Right kidney (tissue), 1 donor: ENCODE data around the gene MAP2K7.

Experiments
- DNase-seq: peaks from one replicate; pipeline ENCODE4 v3.0.0-alpha.2; 2016

The MAP2K7 gene

DNA sequence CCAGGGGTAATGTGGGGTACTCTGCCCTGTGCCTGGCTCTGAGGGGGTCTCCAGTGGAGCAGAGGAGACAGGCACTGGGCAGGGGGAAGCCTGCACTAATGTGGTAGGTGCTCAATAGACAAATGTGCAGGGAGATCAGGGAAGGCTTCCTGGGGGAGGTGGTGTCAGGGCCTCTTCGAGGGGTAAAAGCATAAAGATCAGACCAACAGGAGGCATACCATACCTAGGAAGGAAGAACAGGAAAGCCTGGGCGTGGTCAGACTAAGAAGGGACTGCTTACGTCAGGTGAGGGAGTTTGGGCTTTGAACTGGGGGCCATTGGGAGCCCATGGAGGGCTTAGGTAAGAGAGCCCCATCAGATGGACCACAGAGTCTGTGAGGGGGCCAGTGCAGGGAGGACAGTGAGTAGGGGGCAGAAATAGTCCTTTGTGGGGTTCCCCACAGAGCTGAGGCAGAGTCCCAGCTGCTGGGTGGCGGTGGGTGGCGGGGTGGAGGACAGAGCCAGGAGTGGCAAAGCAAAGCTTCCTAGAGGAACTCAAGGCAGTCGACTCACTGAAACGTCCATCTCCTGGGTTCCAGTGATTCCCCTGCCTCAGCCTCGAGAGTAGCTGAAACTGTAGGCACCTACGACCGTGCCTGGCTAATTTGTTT is 38.3 kb upstream of the MAP2K7 start:
- no peak for DNase-seq

DNA sequence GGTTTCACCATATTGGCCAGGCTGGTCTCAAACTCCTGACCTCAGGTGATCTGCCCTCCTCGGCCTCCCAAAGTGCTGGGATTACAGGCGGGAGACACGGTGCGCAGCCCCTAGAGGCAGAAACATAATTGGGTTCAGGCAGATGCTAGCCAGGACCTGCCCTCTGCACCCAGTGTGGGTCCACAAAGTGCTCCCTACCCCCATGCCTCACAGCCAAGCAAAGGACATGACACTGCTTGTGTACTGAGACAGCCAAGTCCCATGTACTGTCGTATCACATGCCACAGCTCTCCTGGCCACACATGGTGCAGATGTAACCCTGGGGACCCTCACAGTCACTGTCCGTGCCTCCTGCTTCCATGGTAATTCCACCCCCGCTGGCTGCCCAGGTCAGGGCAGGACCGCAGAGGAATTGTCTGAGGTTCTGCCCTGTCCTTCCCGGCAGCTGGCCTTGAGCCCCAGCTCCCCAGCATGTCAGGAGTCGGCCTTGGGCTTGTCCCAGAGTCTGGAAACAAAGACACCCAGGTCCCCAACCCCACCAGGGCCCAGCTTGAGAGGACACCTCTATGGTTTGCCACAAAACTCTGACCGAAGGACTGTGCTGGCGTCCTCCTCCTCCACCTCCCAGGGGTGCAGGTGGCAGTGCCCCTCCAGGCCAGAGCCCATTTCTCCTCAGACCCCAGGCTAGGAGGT is 37.1 kb upstream of the MAP2K7 start:
- DNase-seq: no peak

DNA sequence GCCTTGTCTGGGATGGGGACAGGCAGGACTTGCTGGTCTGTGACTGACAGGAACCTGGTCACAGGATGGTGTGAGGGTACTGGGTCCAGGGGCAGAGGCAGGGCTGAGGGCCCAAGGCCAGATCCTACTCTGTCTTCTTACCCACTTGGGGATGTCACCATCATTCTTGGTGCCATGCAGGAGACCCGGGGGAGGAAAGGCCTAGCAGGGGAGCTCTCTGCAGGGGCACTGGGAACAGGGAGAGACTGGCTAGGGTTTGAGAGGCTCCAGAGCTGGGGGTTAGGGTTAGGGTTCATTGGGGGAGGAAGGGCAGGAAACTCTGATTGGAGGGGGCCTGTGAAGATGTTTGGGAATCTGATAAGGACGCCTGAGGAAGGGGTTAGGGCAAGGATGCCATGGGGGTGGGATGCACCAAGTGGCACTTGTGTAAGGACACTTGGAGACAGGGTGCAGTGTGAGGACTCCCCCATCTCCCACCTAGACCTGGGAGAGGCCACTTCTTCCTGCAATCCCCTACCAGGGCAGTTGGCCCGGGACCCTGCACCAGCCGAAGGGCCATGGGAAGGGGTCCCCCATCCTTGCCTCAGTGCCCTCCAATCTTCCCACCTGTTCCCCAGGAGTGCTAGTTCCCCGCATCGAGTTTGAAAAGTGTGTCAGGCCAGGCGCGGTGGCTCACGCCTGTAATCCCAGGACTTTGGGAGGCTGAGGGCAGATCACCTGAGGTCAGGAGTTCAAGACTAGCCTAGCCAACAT is 36.4 kb upstream of the MAP2K7 start:
- no peak for DNase-seq

DNA sequence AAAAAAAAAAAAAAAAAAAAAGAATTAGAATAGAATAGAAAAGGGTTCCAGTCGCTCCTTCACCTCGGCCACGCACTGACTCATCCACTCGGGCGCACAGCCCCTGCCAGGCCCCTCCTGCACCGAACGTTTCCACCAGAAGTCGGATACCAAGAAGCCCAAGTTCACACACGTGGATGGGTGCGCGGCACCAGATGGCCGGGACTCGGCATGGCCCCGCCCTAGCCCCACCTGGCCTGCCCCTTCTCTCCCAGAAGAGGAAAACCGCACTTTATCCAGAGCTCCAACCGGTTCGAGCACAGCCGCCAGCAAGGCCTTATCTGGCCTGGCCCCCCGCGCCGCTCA is 35.4 kb upstream of the MAP2K7 start:
- DNase-seq: no peak

DNA sequence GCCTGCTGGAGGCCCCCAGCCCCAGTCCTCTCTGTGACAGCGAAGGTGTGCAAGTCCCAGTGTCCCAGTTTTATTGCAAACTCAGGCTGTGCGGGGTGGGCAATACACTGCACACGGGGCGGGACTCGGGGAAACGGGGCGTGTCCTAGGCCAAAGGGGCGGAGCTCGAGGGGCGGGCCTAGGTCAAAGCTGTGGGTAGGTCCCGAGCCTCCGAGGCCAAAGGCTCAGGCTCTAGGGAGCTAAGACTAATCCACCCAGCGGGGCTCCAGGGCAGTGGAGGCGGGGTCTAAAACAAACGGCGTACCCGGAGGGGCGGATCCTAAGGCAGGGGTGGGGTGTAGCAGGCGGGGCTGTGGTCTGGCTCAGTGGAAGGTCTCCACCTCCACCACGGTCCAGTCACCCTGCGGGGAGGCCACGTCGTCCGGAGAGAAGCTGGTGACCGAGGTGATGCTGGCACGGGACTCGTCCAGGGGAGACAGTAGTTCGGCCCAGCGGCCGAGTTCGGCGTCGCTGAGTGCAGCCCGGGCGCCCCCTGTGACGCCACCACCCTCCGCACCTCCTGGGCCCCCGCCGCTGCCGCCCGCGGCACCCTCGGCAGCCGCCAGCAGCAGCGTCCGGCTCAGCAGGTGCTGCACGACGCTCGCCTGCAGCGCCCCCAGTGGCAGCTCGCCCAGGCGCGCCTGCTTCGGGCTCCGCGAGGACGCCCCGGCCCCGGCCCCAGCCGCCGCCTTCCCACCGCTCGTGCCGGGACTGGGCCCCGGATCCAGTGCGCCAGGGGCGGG is 34.8 kb upstream of the MAP2K7 start:
- DNase-seq: peak; percentile 90

DNA sequence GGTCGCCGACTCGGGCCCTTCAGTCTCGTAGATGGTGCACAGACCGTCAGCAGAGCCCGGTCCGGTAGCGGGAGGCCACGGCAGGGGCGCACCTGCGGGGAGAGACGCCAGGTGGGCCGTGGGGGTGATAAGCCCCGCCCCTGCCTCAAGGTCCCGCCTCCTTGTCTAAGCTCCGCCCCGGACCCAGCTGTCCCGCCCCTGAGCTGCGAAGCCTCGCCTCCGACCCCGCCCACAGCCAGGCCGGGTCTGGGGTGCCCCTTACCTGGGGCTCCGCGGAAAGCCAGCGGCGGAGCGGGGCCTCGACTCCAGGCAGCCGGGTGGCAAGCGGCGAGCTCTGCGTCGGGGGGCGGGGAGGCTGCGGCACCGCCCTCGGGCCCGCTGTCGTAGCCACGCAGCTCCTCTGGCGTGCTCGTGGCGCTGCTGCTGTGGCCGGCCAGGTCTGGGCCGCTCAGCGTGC is 34.2 kb upstream of the MAP2K7 start:
- peak; percentile 84 for DNase-seq

DNA sequence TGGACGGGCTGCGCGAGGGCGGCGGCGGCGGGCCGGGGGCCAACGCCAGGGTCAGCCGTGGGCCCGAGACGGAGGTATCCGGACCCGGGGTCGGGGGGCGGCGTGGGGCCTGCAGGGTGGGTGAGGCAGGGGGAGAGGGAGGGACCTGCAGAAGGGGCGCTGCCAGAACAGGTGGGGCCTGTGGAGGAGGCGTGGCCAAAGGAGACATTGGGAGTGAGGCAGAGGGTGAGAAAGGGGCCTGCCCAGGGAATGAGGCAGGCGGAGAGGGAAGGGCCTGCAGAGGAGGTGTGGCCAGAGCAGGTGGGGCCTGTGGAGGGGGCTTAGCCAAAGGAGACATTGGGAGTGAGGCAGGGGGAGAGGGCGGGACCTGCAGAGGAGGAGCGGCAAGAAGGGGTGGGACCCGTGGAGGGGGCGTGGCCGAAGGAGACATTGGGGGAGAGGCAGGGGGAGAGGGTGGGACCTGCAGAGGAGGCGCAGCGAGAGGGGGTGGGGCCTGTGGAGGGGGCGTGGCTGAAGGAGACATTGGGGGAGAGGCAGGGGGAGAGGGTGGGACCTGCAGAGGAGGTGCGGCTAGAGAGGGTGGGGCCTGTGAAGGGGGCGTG is 33.7 kb upstream of the MAP2K7 start:
- DNase-seq: no peak

DNA sequence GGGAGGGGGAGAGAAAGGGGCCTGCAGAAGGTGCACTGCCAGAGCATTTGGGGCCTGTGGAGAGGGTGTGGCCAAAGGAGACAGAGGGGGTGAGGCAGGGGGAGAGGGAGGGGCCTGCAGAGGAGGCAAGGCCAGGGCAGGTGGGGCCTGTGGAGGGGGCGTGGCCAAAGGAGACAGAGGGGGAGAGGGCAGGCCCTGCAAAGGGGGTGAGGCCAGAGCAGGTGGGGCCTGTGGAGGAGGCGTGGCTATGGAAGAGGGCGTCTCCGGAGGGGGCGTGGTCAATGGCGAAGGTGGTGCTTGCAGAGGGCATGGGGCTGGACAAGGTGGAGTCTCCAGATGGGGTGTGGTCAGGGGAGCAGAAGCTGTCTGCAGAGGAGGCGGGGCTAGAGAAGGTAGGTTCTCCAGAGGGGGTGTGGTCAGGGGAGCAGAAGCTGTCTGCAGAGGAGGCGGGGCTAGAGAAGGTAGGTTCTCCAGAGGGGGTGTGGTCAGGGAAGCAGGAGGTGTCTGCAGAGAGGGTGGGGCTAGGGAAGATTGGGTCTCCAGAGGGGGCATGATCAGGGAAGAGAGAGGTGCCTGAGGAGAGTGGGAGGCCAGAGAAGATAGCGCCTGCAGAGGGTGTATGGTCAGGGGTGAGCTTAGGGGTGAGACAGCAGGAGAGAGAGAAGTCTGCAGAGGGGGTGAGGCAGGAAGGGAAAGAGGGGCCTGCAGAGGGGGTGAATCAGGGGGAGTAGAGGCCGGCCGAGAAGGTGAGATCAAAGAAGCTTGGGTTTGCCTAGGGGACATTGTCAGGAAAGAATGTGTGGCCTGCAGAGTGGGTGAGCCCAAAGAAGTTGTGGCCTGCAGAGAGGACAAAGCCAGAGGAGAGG is 32.9 kb upstream of the MAP2K7 start:
- DNase-seq: no peak

DNA sequence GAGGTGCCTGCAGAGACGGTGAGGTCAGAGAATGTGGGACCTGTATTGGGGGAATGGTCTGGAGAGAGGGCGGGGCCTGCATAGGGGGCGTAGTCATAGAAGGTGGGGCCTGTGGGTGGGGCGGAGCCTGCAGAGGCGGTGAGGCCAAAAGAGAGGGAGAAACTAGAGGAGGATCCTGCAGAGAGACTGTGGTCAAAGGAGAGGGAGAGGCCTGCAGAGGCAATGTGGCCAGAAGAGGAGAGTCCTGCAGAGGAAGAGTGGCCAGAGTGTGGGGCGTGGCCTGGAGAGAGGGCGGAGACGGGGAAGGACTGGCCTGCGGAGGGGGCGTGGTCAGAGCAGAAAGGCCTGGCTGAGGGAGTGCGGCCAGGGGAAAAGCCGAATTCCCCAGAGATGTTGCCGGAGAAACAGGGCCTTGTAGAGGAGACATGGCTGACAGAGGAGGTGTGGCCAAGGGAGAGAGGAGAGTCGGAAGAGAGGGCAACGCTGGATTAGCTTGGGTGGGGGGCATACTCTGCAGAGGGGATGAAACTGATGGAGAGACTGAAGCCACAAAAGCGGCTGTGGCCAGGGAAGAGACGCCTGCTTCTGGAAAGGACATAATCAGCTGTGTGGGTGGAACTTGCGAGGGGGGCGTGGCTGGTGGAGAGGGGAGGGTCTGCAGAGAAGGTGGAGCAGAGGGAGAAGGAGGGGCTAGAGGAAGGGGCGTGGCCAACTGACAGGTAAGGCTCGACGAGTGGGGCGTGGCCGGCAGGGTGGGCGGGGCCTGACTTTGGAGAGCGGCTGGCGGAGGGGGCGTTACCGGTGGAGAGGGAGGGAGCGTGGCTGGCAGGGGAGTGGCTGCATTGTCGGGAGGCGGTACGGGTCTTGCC is 32.0 kb upstream of the MAP2K7 start:
- peak; percentile 82 for DNase-seq

DNA sequence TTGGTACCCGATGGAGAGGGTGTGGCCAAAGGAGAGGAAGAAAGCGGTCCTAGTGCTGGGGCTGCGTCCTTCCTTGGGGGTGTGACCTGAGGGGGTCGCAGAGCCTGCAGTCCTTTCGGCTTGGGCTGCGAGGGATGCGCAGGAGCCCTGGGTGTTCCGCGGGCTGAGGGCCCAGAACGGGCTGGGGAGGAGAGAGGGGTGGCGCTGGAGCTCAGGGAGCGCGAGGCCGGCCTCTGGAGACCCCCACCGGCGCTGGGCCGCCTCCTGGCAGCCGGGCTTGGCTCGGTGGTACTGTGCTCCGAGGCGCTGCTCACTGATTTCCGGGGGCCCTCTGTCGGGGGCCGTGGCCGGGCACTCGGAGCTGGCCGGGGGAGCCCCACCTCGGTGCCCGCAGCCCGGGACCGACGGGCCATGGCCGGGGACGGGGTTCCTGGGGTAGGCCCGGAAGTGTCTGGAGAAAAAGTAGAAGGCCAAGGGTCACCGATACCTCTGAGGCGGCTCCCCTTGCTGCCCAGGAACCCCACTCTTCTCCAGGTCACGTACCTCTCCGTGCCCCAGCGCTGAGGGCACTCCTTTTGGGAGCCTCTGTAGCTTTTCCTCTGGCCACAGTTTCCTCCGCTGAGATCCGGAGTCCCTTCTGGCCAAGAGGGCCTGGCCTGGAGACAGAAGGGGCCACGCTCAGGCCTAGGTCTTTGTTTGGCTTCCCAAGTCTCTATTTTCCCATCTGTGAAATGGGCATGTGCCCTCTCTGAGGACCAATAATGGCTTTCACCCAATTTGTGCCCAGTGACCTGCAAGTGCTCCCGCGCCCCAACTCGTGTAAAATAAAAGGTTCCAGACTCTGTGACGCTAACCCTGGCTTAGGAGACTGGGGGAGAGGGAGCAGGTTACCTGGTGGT is 31.1 kb upstream of the MAP2K7 start:
- DNase-seq: no peak

DNA sequence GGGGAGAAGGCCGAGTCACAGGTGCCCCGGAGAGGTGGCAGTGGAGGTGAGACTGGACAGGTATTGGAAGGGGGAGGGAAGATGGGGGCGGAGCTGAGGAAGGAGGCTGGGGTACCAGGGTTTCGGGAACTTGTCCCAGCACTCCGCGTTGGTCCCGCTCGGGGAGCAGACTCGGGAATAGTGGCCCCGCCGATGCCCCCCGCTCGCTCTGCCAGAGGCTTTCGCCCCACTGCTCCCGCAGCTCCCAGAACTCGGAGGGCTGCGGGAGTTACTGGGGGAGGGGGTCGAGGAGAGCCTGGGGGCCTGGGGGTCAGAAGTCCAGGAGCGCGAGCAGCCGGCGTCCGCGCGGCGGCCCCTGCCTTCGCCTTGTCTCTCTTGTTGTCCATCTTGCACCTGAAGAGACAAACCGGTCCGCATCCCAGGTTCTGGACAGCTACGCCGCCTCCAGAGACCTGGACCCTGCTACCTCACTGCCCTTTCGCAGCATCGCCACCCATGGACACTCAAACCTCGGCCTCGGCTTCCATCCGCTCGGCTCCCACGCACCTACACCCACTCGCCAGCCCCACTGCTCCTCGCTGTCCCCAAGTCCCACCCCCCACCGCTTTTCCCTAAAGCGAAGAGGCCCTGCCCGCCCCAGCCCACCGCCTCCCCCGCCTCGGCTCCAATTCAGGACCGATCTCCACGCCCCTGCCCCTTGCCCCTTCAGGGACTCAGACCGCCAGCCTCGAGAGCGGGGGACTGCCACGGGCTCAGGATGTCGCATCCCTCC is 30.2 kb upstream of the MAP2K7 start:
- DNase-seq: no peak

DNA sequence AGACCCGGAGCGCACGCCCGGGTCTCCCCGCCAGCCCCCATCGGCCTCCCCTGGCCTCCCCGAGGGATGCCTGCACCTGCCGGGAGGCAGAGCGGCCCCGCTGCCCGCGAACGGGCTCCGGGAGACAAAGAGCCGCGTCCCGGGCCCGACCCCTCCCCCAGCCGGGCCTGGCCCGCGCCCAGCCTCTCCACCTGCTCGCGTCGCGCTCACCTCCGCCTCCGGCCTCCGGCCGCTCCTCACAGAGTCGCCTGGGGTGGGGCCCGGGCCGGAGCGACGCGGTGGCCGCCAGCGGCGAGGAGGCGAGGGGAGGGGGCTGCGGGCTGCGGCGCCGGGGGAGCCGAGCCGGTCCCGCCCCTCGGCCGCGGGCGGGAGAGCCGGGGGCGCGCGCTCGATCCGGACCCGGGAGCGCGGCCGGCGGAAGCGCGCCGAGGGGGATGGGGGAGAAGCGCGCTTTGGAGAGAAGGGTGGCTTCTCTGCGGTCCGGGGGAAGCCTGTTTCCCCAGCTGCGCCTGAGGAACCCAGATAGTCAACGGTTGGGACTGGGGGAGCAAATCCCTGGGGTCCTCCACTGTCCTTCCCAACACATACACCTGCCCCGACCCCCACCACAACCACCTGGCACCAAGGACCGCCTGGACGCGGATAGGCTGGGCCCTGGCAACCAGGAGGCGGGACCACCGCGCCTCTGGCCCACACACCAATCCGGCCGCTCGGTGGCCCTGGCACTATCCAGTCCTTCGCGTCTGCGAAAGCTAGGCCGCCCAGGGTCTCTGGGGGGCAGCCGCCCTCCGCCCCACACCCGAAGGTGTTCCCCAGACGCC is 29.4 kb upstream of the MAP2K7 start, which contains the start of gene PRR36:
Gene PRR36 (minus strand): TSS at position 315 of the 821 bp plus-strand sequence. CDS start 701 bp downstream, outside the sequence.
- DNase-seq: peak; percentile 89

DNA sequence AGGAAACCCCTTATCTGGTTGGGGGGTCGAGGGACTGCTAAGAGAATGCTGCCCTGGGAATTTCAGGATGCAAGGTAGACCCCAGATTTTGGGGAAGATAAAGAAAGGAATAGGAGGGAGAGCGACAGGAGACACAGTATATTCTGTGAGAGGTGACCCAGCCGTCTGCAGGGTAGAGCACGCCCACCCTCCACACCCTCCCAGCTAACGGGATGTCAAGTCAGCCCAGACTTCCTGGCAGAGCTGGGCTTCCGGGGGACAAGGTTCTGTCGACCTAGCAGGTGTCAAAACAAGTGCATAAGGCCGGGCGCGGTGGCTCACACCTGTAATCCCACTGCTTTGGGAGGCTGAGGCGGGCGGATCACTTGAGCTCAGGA is 28.8 kb upstream of the MAP2K7 start:
- no peak for DNase-seq

DNA sequence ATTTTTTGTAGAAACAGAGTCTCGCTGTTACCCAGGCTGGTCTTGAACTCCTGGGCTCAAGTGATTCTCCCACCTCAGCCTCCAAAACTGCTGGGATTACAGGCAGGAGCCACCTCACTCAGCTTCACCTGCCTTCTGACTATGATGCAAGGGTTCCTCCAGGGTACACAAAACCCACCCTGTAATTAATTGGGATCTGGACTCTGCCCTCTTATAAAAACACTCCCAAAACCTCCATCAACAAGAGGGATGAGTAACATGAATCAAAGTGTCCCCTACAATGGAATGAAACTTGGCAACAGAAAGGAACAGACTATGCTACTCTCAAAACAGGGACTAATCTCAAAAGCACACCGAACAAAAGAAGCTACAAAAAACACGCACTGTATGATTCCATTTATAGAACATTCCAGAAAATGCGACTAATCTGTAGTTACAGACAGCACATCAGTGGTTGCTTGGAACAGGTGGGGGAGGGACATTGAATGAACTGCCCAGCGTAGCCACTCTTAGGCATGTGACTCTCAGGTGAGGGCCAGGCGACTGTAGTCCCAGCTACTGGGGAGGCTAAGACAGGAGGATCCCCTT is 26.3 kb upstream of the MAP2K7 start:
- no peak for DNase-seq

DNA sequence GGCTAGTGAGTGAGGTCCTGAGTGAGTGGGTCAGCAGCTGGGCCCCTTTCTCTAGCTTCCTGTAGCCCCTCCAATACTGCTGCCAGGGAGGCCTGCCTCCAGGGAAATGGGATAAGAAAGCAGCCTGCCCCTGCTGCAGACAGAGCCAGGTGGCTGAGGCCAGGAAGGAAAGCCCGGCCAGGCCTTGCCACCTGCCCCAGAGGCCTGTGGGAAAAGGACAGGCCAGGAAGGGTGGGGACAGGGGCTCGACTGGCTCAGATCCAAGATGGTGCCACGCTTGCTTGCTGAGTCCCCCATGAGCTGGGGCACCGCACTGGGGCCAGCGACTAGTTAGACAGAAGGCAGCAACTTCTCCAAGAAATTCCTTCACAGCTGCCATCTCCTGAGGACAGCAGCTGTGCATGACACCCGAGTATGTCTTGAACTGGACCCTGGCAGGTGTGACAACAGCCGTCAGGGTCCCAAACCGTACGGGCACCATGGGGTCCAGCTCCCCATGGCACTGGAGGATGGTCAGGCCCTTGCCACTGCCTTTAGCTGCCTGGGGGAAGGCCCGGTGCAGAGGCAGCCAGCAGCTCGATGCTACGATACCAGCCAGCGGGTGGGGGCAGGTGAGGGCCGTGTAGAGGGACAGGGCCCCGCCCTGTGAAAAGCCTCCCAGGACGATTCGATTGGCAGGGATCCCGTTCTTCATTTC is 24.4 kb upstream of the MAP2K7 start:
- no peak for DNase-seq

DNA sequence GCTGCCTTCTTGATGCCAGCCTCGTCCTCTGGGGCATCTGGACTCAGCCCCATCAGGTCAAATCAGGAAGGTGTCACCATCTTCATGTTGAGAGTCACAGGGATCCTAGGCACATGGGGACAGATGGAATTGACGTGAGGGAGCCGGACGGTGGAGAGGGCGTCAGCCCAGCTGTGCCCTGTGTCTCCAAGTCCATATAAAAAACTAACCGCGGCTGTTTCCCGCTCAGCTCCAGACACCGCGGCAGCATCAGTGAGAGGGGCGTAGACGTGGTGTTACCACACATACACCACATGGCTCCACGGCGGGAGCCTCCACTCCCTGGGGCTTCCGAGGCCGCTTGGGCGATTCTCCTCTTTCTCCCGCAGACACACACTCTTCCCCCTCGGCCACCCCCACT is 23.8 kb upstream of the MAP2K7 start:
- DNase-seq: no peak
